HG03354 (cell line): ENCODE measurements around the gene PDE6A.

Experiments
- ATAC-seq: cut with Tn5 transposase; IDR thresholded peaks from one replicate; pipeline ENCODE4 v1.9.1; 2021; ENCODE audit warnings: mild to moderate bottlenecking; ENCODE audit not compliant: unreplicated experiment, poor library complexity, severe bottlenecking

PDE6A gene

DNA sequence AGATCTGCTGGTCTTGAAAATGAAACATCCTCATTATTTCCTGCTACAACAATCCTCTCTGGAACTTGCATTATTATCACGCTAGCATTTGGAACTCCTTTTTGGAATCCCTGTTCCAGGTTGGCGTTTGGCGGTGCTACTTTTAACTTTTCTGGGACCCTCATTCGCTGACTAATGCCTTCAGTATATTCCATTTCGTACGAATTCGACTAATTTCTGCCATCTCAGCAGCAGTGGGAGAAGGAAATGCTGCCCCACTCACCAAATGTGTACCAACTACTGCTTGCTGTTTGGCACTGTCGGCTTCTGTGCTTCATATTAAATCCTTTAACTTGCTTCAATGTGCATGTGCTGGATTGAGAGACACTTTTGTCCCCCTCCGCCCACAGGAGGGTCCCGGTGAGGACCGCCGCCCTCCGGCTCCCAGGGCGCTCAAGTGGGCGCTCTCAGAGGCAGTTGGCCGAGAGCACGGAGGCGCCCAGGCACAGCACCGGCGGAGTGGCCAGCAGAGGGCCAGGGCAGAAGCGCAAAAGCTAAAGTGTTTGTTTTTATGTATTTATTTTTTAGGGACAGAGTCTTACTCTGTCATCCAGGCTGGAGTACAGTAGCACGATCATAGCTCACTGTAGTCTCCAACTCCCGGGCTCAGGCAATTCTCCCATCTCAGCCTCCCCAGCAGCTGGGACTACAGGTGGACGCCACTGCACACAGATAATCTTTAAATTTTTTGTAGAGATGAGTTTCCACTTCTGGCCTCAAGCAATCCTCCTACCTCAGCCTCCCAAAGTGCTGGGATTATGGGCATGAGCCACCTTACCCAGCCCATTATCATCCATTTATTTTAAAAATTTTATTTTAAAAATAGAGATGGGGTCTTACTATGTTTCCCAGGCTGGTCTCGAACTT is 11.9 kb downstream of the PDE6A start:
- no peak for ATAC-seq

- no peak for ATAC-seq
Measured at GRCh38 chr5:149931992-149932436, 12.6 kb downstream of the PDE6A start.

GRCh38 chr5:149930749-149931574 is 13.6 kb downstream of the PDE6A start:
- ATAC-seq: no peak

- ATAC-seq: no peak
Measured at GRCh38 chr5:149930043-149930748, 14.4 kb downstream of the PDE6A start.

- ATAC-seq: no peak
Measured at GRCh38 chr5:149924486-149924885, 20.1 kb downstream of the PDE6A start.

GRCh38 chr5:149922950-149923349 is 21.6 kb downstream of the PDE6A start:
- no peak for ATAC-seq

- no peak for ATAC-seq
Measured at GRCh38 chr5:149921597-149921996, 23.0 kb downstream of the PDE6A start.

DNA sequence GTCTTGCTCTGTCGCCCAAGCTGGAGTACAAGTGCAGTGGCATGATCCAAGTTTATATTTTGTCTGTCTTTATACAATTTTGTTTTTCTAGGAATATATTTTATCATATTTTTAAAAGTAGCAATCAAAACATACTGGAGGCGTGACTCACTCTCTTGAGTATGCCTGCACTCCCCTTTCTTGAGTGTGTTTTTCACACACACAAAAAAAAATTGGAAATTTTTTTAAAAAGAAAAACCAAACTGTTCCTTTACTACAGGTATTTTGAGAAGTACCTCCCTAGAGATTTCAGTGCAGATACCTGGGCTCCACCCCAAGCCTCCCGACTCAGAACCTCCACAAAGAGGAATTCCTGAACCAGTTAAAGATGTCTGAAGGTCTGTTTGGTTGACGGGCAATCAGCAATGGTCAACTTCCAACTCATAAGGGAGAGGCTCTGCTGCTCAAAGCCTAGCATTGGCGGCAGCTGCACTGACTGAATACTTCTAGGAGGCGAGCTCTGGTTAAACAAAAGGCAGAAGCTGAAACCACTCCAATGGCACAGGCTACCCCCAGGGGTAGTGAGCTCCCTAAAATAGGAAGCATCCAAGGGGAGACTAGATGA is 27.4 kb downstream of the PDE6A start:
- ATAC-seq: no peak

GRCh38 chr5:149916334-149917072 is 28.1 kb downstream of the PDE6A start:
- no peak for ATAC-seq

- ATAC-seq: no peak
Measured at GRCh38 chr5:149915392-149916260, 29.0 kb downstream of the PDE6A start.

DNA sequence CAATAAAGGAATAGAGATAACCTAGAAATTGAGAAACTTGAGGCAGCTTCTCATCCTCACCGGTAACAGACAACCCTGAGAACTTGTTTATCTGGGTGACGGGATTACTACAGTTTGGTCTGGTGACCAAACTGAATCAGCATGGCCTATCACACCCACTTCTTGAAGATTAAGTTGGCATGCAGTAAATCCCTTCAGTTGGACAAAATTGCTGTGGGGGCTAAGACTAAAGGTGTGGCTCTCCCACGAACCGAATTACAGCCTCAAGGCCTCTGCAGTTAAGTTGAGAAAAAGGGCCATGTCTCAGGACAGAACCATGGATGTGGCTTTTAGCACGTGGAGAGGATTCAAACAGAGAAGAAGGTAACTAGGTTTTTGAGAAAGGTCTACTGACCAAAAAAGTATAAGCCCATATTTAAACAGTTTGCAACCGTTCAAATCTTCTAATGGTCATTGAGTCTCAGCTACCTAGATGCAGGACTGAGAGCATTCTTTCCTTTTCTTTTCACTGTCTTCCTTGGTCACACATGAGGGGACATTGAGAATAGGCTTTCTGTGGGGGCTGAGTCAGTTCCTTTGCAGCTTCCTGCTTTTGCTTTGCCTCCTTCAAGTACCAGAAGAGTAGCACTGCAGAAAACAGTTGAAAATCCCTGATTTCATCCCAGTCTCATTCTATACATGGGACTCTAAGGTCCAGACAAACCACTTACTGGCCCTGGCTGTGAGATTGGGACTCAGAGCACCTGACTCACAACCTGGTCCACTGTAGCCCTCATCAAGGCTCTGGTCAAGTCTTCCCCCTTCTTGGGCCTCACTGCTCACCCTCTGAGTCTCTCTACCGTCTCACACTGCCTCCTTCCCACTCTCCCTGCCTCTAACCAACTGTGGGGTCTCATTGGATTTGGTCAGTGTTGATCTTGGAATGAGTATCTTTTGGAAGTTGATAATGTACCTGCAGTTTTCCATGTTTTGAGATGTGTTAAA is 30.9 kb downstream of the PDE6A start:
- ATAC-seq: no peak

DNA sequence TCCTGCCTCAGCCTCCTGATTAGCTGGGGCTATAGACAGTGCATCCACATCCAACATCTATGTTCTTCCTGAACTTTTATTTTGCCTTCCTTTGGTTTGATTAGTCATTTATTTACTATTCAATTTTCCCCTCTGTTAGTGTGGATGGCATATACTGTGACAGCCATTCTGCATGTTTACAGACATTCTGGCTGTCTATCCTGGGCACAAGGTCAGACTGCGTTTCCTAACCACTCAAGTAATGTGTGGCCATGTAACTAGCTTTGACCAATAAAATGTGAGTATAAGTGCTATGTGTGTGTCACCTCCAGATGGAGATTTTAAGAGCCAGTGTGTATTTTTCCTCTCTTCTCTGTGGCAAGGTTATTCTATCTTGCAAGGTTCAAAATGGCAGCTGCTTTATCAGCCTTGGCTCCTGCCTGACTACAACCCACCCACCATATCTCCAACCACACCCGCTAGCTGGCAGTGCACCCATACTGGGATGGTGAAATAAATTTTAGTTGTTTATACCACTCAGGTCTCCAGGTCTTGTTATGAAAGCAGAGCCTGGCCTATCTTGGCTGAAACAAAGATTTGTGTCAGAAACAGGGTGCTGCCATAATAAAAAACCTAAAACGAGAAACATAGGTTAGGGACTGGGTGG is 32.2 kb downstream of the PDE6A start:
- no peak for ATAC-seq

DNA sequence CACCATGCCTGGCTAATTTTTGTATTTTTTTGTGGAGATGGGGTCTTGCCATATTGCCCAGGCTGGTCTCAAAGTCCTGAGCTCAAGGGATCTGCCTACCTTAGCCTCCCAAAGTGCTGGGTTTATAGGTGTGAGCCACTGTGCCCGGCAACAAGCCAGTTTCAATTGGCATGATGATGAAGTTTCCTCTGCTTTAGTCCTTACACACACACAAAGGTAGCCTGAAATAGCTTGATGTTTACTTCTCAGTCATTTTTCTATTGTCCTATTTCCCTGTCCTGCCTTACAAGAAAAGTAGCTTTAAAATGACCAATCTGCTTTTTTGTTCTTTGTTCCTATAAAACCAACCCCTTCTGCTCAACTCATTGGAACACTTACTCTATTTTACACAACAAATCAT is 33.6 kb downstream of the PDE6A start:
- ATAC-seq: no peak

DNA sequence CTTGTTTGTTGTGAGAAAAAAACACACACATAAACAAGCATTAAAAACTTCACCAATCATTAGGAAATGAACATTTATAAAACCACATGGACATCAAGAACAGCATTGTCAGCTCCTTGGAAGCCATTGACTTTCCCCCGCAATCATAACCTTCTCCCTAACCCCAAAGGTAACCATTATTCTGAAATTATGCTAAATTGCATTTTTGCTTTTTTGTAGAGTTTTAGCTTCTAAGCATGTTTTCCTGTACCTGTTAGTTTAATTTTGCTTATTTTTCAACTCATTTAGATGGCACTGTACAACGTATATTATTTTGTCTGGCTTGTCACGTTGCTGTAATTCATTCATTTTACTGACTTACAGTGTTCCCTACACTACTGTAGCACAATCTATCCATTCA is 36.8 kb downstream of the PDE6A start:
- ATAC-seq: no peak

DNA sequence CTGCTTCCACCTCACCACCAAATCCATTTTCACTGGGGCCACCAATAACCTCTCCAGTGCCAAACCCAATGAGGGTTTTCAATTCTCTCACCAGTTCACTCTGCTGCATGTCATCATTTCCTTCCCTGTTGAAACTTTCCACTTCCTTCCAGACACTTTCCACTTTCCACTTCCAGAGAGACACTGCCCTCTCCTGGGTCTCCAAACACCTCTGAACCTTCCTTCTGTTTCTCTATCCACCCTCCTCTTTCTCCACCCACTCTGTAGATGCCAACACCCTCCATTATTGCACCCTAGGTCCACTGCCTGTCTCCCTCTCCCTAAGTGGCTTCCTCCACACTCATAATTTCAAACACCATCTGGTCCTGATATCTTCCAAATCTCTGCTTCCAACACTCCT is 39.6 kb downstream of the PDE6A start:
- no peak for ATAC-seq

- no peak for ATAC-seq
Measured at GRCh38 chr5:149904293-149904886, 40.2 kb downstream of the PDE6A start.
